ENCODE data around the gene CPZ. TPM values are rescaled to one million over a fixed set of nuclear protein-coding genes. Genes with fewer than 3 reads are reported as not detected.

CPZ gene
- total RNA-seq, 1 experiment from 2014 or later = 37.3 TPM

- Histone ChIP-seq H3K56ac (ENCODE audit: insufficient read length, low read depth, low read length) (no peak overlapping the region), H2BK120ac (ENCODE audit: low read depth, low read length, poor library complexity, severe bottlenecking) (no peak overlapping the region), H2BK12ac (ENCODE audit: insufficient read length, low read depth, low read length) (no peak overlapping the region), H4K8ac (replicated peaks; ENCODE audit: insufficient read length, low read depth, low read length) (no peak overlapping the region), H3K27me3 (ENCODE audit: insufficient read depth, low read length) (no peaks in the 10 kb centered on the region), H3K79me1 (ENCODE audit: insufficient read depth, low read depth, low read length, poor library complexity, severe bottlenecking) (no peaks in the 10 kb centered on the region), H3K9ac (ENCODE audit: extremely low read depth, insufficient read length, low read length) (no peak overlapping the region), H3K79me2 (ENCODE audit: insufficient read depth, low read length) (no peaks in the 10 kb centered on the region), H3K23me2 (ENCODE audit: insufficient read length, low read depth, low read length, poor library complexity, severe bottlenecking) (no peaks in the 10 kb centered on the region), H2AK5ac (ENCODE audit: insufficient read length, low read length) (no peak overlapping the region), H2BK15ac (ENCODE audit: low read depth, low read length) (no peak overlapping the region), H2BK5ac (ENCODE audit: insufficient read length, low read length) (no peak overlapping the region), H4K5ac (ENCODE audit: insufficient read length, low read depth, low read length) (no peak overlapping the region), H2AFZ (ENCODE audit: low read length) (no peak overlapping the region), H3K4ac (ENCODE audit: low read depth, low read length) (no peak overlapping the region), H4K20me1 (ENCODE audit: control insufficient read depth, insufficient read depth, insufficient read length) (peaks cover 2% of the 10 kb centered on the region), H4K91ac (ENCODE audit: insufficient read length, low read depth, low read length) (no peak overlapping the region), H2BK20ac (ENCODE audit: low read depth, low read length, poor library complexity, severe bottlenecking) (no peak overlapping the region), H3K14ac (ENCODE audit: insufficient read depth, low read length) (no peak overlapping the region), H3K9me3 (ENCODE audit: control insufficient read depth, low read depth, low read length) (no peaks in the 10 kb centered on the region), H3K18ac (ENCODE audit: insufficient read length, low read depth, low read length) (no peak overlapping the region), H3T11ph (ENCODE audit: low read length) (no peak overlapping the region), H3K4me1 (ENCODE audit: insufficient read depth, low read length) (no peaks in the 10 kb centered on the region), H3K27ac (ENCODE audit: insufficient read length, low read depth, low read length) (no peak overlapping the region), H3K23ac (ENCODE audit: insufficient read length, low read depth, low read length) (no peak overlapping the region), H3K4me2 (ENCODE audit: insufficient read depth, insufficient read length, low read length) (no peak overlapping the region)
- no peaks in the 10 kb centered on the region; the same call in 1 of the 2 replicates for H3K27me3 Mint-ChIP-seq (ENCODE audit: low read depth)
- no peak overlapping the region; a peak in 1 of 7 replicates for H3K27ac Mint-ChIP-seq
- WGBS (ENCODE audit: extremely low coverage, insufficient read length, low lambda C conversion rate) = no CpG with 5 or more reads among the region's 5 CpGs
- no peak for DNase-seq
- H3K9me3 Mint-ChIP-seq = no peaks in the 10 kb centered on the region; a peak in 1 of 5 replicates
- no peak overlapping the region for H3K4me3 Mint-ChIP-seq
- no peaks in the 10 kb centered on the region for H3K36me3 Mint-ChIP-seq (ENCODE audit: insufficient read depth in 1 of 3, low read depth in 3 of 3)
- H3K4me1 Mint-ChIP-seq = peaks cover 23 to 37% of the 10 kb centered on the region in 2 experiments
- no peak for TF ChIP-seq CTCF (conservative IDR thresholded peaks at IDR 0.05)
Measured at GRCh38 chr4:8555716-8556115, 36.8 kb upstream of the CPZ start.
